Cardiac fibroblast (primary cell): ENCODE data around the gene DHRS12.

Experiments used
- DNase-seq, 2 donors: peaks; one replicate each; pipeline versions ENCODE4 v3.0.0 to v3.0.0-alpha.2; 2010; ENCODE audit warnings: low read depth in 2 of 2
- H3K4me3 ChIP-seq, 2 donors: replicated peaks in 1 of 2; 1 replicate in 1 of 2; 2 replicates in 1 of 2; pipeline ENCODE4 v1.5.1; 2011; ENCODE audit warnings: low read depth in 2 of 2, low read length in 2 of 2, mild to moderate bottlenecking in 2 of 2, moderate library complexity in 1 of 2
- CTCF ChIP-seq: IDR thresholded peaks from one replicate; pipeline ENCODE4 v1.5.1; 2011; ENCODE audit warnings: low read depth, mild to moderate bottlenecking, low read length, inconsistent platforms

DHRS12 gene

GRCh38 chr13:51803422-51804294 lies at the start of gene DHRS12:
Gene DHRS12 (minus strand): TSS chr13:51804163. CDS start chr13:51799659, 4,504 bp downstream.
- peak; percentile 80 to 85 for DNase-seq
- H3K4me3 ChIP-seq, result peak within 1 kb of the TSS; percentile 76 to 84

GRCh38 chr13:51849145-51850101 lies 45.5 kb upstream of the DHRS12 start:
- peak; percentile 62 for TF ChIP-seq CTCF
- peak; percentile 10 to 47 for DNase-seq
- H3K4me3 ChIP-seq, result no peak overlapping the region

More at GRCh38 chr13:51803422-51804294, at the start of gene DHRS12:
- TF ChIP-seq CTCF, result peak; percentile 9

GRCh38 chr13:51848674-51849073 lies 44.7 kb upstream of the DHRS12 start:
- no peak for TF ChIP-seq CTCF
- H3K4me3 ChIP-seq, result no peak overlapping the region
- peak; percentile 7 to 69 for DNase-seq

GRCh38 chr13:51846756-51847155 lies 42.8 kb upstream of the DHRS12 start:
- peak in 1 of 2 donors; percentile 13 for DNase-seq
- no peak for TF ChIP-seq CTCF
- no peak overlapping the region for H3K4me3 ChIP-seq

GRCh38 chr13:51845574-51846318 lies 41.8 kb upstream of the DHRS12 start:
- no peak overlapping the region for H3K4me3 ChIP-seq

More at GRCh38 chr13:51845574-51846318, 41.8 kb upstream of the DHRS12 start:
- DNase-seq, result no peak
- TF ChIP-seq CTCF, result no peak
